Measurements from ENCODE around the gene P2RY6. TPM values are rescaled to one million over a fixed set of nuclear protein-coding genes. Genes with fewer than 3 reads are reported as not detected.

The P2RY6 gene
- total and polyA plus RNA-seq, 2 of the 8 experiments (the other 6 are each of a cell fraction or from before 2014, with no cell fraction given), result 0.15 TPM; not detected in 1

DNA sequence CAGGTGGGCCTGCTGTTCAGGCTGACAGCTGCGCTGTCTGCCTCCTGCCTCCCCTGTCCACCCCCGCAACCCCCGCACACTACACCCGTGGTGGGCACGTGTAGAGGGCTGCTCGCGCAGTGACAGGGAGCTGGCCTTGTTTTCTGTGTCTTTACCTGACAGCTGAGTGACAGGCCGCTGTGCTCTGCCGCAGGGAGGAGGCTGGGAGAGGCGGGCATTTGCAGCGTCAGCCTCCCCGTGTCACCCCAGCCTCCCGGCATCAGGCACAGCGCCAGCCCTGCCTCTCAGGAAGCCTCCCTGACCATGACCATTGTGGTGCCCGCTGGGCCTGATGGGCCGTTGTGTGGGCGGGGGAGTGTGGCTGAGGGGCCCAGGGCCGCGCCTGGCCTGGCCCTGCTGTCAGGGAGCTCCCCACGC is 72.1 kb downstream of the P2RY6 start:
- no peak overlapping the region for H2BK12ac ChIP-seq (ENCODE audit: low read depth, low read length)
- H4K91ac ChIP-seq (replicated peaks; ENCODE audit: insufficient read length, low read length), result no peak overlapping the region
- DNase-seq (ENCODE audit: low read depth in 1 of 2, low spot score in 2 of 2) (no peak), FAIRE-seq (no peak)
- H3K14ac ChIP-seq (ENCODE audit: insufficient read length), result no peak overlapping the region
- TF ChIP-seq NRF1 (IDR thresholded peaks at IDR 0.05; ENCODE audit: low read depth, low read length) (no peak), CBX5 (IDR thresholded peaks at IDR 0.05; ENCODE audit: low read depth, low read length) (no peak), BRCA1 (IDR thresholded peaks at IDR 0.05; ENCODE audit: low read depth, low read length) (no peak), HDAC6 (IDR thresholded peaks at IDR 0.05; ENCODE audit: low read depth, low read length) (no peak), KDM5A (IDR thresholded peaks at IDR 0.05; ENCODE audit: low read length) (no peak)
- no peak overlapping the region for H2BK120ac ChIP-seq (replicated peaks; ENCODE audit: low read depth, low read length)
- no peaks in the 10 kb centered on the region for H3K79me2 ChIP-seq (ENCODE audit: control insufficient read depth in 1 of 2, insufficient read depth in 2 of 2, low read length in 2 of 2)
- no peak overlapping the region for H2AFZ ChIP-seq (ENCODE audit: low read length)
- CTCF ChIA-PET (ENCODE audit: partially characterized antibody), result interaction anchor here (0.6 to 35.5 kb wide), 10 partner anchors 9 to 101 kb away, joined by 3 to 1456 read pairs (median 4); partner anchors contain the start of gene RELT
- H3K4me3 ChIP-seq (ENCODE audit: extremely low read depth in 1 of 4, insufficient read depth in 2 of 4, low read depth in 3 of 4, low read length in 4 of 4), result no peak overlapping the region
- H3K4ac ChIP-seq (replicated peaks; ENCODE audit: insufficient read length, low read depth, low read length), result no peak overlapping the region
- H2BK5ac ChIP-seq (ENCODE audit: low read depth, low read length), result no peak overlapping the region
- no peak overlapping the region for H3K27ac ChIP-seq (ENCODE audit: low read depth, low read length)
- H2BK15ac ChIP-seq (ENCODE audit: low read length), result no peak overlapping the region
- no peak overlapping the region for H3K18ac ChIP-seq (ENCODE audit: extremely low read depth, low read length)
- WGBS, 2 experiments (ENCODE audit: extremely low coverage in 1 of 2, insufficient coverage in 1 of 2, insufficient read length in 1 of 2, insufficient replicate concordance in 2 of 2, low coverage in 1 of 2, low lambda C conversion rate in 2 of 2, missing lambda C conversion rate in 1 of 2), result 86% methylated on average over 19 of the region's 20 CpGs; no CpG with 5 or more reads in 1 of the 2 experiments
- no peak overlapping the region for H3K23ac ChIP-seq (ENCODE audit: insufficient read length)
- H3K9me3 ChIP-seq (ENCODE audit: insufficient read depth in 2 of 2, low read depth in 1 of 2, low read length in 1 of 2), result no peaks in the 10 kb centered on the region
- H4K5ac ChIP-seq (ENCODE audit: insufficient read length, low read depth, low read length), result no peak overlapping the region
- H2BK20ac ChIP-seq (ENCODE audit: low read length), result no peak overlapping the region
- no peak overlapping the region for H2AK5ac ChIP-seq (ENCODE audit: low read depth, low read length)
- no peak overlapping the region for H3K4me2 ChIP-seq (ENCODE audit: insufficient read depth in 1 of 2, low read depth in 2 of 2, low read length in 2 of 2)
- H4K8ac ChIP-seq (ENCODE audit: extremely low read depth, insufficient read depth, low read length), result no peak overlapping the region
- H3K36me3 ChIP-seq (ENCODE audit: control insufficient read depth in 2 of 4, insufficient read depth in 4 of 4, low read length in 3 of 4), result no peaks in the 10 kb centered on the region
- peaks cover 15 to 50% of the 10 kb centered on the region in 2 experiments for H4K20me1 ChIP-seq (replicated peaks in 1 of 2; ENCODE audit: control insufficient read depth in 1 of 2, insufficient read depth in 2 of 2, low read length in 2 of 2)
- H3K23me2 ChIP-seq (ENCODE audit: low read depth, low read length), result peaks cover 3% of the 10 kb centered on the region
- peaks cover 7 to 37% (median 30%) of the 10 kb centered on the region in 4 experiments; a peak in 6 of 7 replicates for H3K27me3 ChIP-seq (replicated peaks in 1 of 4; ENCODE audit: control insufficient read depth in 3 of 4, extremely low read depth in 1 of 4, insufficient read depth in 3 of 4, low read length in 3 of 4)
- peaks cover 5% of the 10 kb centered on the region; the same call in 1 of the 2 replicates for H3K79me1 ChIP-seq (ENCODE audit: low read depth, low read length)
- H3K56ac ChIP-seq (replicated peaks; ENCODE audit: insufficient read length, low read depth, low read length), result no peak overlapping the region
- H3K4me1 ChIP-seq (replicated peaks in 1 of 4; ENCODE audit: control insufficient read depth in 3 of 4, insufficient read depth in 4 of 4, low read length in 3 of 4), result peaks cover 0 to 11% (median 9%) of the 10 kb centered on the region in 4 experiments; a peak in 6 of 7 replicates
- no peak overlapping the region for H3K9ac ChIP-seq (replicated peaks in 1 of 4; ENCODE audit: extremely low read depth in 1 of 4, low read depth in 3 of 4, low read length in 3 of 4)
- POLR2A ChIA-PET (ENCODE audit: partially characterized antibody), result interaction anchor here (0.7 to 1.8 kb wide), 4 partner anchors 13 to 38 kb away, joined by 3 to 5 read pairs (median 4); no protein-coding TSS in a partner anchor

All from H1 (cell line).